Left ventricle myocardium inferior (tissue), 1 donor: Measurements from ENCODE around the gene CPLANE1. TPM values are rescaled to one million over a fixed set of nuclear protein-coding genes. Genes with fewer than 3 reads are reported as not detected.

Experiments used
- DNase-seq: peaks from one replicate; pipeline ENCODE4 v3.0.0-alpha.2; 2020
- H3K27ac ChIP-seq: fragments of 200-600 bp; replicated peaks from 2 replicates; pipeline ENCODE4 v1.8.0; 2021
- H3K27me3 ChIP-seq: fragments of 200-600 bp; 2 replicates; pipeline ENCODE4 v1.8.0; 2021; ENCODE audit warnings: low read depth
- H3K36me3 ChIP-seq: fragments of 200-600 bp; 2 replicates; pipeline ENCODE4 v1.8.0; 2021
- H3K4me1 ChIP-seq: fragments of 200-600 bp; 2 replicates; pipeline ENCODE4 v1.8.0; 2021
- H3K4me3 ChIP-seq: fragments of 200-600 bp; 2 replicates; pipeline ENCODE4 v1.8.0; 2021; ENCODE audit warnings: mild to moderate bottlenecking, moderate library complexity
- H3K9me3 ChIP-seq: fragments of 200-600 bp; replicated peaks from 2 replicates; pipeline ENCODE4 v1.8.0; 2021
- intact Hi-C: fragments of 100-400 bp; cut with micrococcal nuclease; formaldehyde crosslinking; loops from one replicate; pipeline ENCODE4 v1.11.0; 2022
- total RNA-seq: library from RNA; stranded (reverse); fragmentation: NEBNext Ultra II Directional; extraction: Animal tissue kit (Norgen Biotek cat#: 25700); gene quantifications from one replicate; pipeline ENCODE4 v1.2.1, GENCODE V29; 2021
- TF ChIP-seq, protein P1 (sequence below): fragments of 200-600 bp; IDR thresholded peaks from 2 replicates; pipeline ENCODE4 v1.8.0; 2021; ENCODE audit warnings: antibody characterized with exemption, mild to moderate bottlenecking, borderline replicate concordance
- donor health status: DM: no; HTN: yes; CAD: no; lungs with severe emphysema.

Gene CPLANE1
- total RNA-seq, 1 donor from 2014 or later, result 8.3 TPM

- Histone ChIP-seq H3K9me3 (no peaks in the 10 kb centered on the region), H3K4me1 (no peaks in the 10 kb centered on the region), H3K36me3 (peaks cover 82% of the 10 kb centered on the region), H3K27me3 (no peaks in the 10 kb centered on the region), H3K4me3 (no peak overlapping the region), H3K27ac (no peak overlapping the region)
- TF ChIP-seq, protein P1, sequence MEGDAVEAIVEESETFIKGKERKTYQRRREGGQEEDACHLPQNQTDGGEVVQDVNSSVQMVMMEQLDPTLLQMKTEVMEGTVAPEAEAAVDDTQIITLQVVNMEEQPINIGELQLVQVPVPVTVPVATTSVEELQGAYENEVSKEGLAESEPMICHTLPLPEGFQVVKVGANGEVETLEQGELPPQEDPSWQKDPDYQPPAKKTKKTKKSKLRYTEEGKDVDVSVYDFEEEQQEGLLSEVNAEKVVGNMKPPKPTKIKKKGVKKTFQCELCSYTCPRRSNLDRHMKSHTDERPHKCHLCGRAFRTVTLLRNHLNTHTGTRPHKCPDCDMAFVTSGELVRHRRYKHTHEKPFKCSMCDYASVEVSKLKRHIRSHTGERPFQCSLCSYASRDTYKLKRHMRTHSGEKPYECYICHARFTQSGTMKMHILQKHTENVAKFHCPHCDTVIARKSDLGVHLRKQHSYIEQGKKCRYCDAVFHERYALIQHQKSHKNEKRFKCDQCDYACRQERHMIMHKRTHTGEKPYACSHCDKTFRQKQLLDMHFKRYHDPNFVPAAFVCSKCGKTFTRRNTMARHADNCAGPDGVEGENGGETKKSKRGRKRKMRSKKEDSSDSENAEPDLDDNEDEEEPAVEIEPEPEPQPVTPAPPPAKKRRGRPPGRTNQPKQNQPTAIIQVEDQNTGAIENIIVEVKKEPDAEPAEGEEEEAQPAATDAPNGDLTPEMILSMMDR, result no peak
- intact Hi-C loops, result no loop called here
- DNase-seq, result no peak
These were observed 128.1 kb downstream of the CPLANE1 start for GRCh38 chr5:37121027-37121426.

- TF ChIP-seq, protein P1, result no peak
- peaks cover 79% of the 10 kb centered on the region for H3K36me3 ChIP-seq
These were observed 128.9 kb downstream of the CPLANE1 start for GRCh38 chr5:37120270-37120669.

DNA sequence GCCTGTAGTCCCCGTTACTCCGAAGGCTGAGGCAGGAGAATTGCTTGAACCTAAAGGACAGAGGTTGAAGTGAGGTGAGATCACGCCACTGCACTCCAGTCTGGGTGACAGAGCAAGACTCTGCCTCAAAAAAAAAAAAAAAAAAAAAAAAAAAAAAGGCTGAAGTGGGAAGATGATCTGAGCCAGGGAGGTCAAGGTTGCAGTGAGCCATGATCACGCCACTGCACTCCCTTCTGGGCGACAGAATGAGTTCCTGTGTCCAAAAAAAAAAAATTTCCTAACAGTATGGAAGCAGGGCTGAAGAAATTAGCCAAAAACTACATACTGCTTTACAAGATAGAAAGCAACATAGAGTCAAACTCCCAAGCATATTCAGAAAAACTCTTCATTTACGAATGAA is 132.8 kb downstream of the CPLANE1 start:
- no peaks in the 10 kb centered on the region for H3K9me3 ChIP-seq
- H3K4me3 ChIP-seq, result no peak overlapping the region
- TF ChIP-seq, protein P1, result no peak
- peaks cover 90% of the 10 kb centered on the region for H3K36me3 ChIP-seq
- no peak for DNase-seq
- H3K4me1 ChIP-seq, result no peaks in the 10 kb centered on the region
- H3K27me3 ChIP-seq, result no peaks in the 10 kb centered on the region
- no peak overlapping the region for H3K27ac ChIP-seq
- intact Hi-C loops, result no loop called here

More at GRCh38 chr5:37120270-37120669, 128.9 kb downstream of the CPLANE1 start:
- DNase-seq, result no peak
- no peaks in the 10 kb centered on the region for H3K27me3 ChIP-seq
- no peaks in the 10 kb centered on the region for H3K4me1 ChIP-seq
- intact Hi-C loops, result no loop called here
- no peaks in the 10 kb centered on the region for H3K9me3 ChIP-seq
- H3K4me3 ChIP-seq, result no peak overlapping the region
- no peak overlapping the region for H3K27ac ChIP-seq

GRCh38 chr5:37112383-37112991 is 136.7 kb downstream of the CPLANE1 start:
- Histone ChIP-seq H3K4me1 (no peaks in the 10 kb centered on the region), H3K27me3 (no peaks in the 10 kb centered on the region), H3K9me3 (no peaks in the 10 kb centered on the region), H3K4me3 (no peak overlapping the region), H3K36me3 (peaks cover 84% of the 10 kb centered on the region), H3K27ac (no peak overlapping the region)
- intact Hi-C loops, result no loop called here
- no peak for DNase-seq
- TF ChIP-seq, protein P1, result no peak

DNA sequence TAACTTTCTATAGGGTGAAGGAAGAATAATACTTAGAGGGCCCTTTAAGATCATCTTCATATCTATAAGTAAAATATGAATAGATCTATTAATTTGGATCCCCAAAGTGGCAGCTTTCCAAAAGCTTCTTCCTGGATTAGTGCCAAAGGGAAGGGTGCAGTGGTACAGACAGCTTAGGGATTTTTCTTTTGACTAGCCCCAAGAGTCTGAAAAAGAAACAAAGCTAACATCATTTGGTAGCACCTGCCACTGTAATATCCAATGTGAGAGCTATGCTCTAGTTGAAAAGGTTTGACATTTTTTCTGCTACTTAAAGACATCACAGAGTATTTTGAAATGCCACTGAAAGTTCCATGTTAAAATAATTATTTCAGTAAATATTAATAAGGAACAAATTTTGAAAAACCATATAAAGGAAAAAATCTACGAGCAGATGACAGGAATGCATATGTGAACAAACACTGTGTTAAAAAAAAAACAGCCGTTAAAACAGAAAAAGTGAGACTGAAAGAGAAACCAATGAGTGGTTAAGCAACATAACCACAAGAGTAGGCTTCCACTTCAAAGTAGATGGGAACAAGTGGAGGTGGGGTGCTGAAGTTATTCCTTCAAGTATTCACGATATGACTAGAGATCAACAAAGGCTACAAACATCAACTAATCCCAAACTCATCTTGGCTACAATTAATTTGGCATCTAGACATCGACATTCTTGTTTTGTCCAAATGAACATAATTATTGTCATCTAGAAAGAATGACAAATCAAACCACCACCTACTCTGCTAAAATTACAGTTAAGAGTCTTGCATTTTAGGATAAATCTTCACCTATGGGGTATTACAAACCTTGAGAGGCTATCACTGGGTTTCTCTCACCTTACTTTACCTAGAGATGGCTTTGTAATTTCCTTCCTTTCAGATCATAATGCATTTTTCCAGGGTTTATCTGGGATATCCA is 137.5 kb downstream of the CPLANE1 start:
- no peak overlapping the region for H3K4me3 ChIP-seq
- intact Hi-C loops, result no loop called here
- DNase-seq, result no peak
- no peak overlapping the region for H3K27ac ChIP-seq
- H3K9me3 ChIP-seq, result no peaks in the 10 kb centered on the region
- no peaks in the 10 kb centered on the region for H3K27me3 ChIP-seq
- peaks cover 84% of the 10 kb centered on the region for H3K36me3 ChIP-seq
- no peaks in the 10 kb centered on the region for H3K4me1 ChIP-seq
- TF ChIP-seq, protein P1, result no peak
